ENCODE results near the gene OTOGL.

DNA sequence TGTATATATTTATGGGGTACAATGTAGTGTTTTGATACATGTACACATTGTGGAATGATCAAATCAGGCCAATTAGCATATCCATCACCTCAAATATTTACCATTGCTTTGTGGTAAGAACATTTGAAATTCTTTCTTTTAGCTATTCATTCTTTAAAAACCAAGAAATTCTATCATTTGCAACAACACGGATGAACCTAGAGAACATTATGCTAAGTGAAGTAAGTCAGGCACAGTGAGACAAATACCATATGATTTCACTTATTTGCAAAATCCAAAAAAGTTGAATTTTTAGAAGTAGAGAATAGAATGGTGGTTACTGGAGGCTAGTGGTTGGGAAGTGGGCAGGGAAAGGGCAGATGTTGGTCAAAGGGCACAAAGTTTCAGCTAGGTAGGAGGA is 215.4 kb downstream of the OTOGL start:
- no peak for TF ChIP-seq CTCF (conservative IDR thresholded peaks at IDR 0.05; ENCODE audit: low read length)
- TF ChIP-seq EZH2phosphoT487 (IDR thresholded peaks at IDR 0.05; ENCODE audit: borderline replicate concordance, low read depth, low read length), result no peak
